GM18951 (cell line): ENCODE results near the gene APOL2.

Experiments
- POLR2A ChIP-seq: IDR thresholded peaks from 4 replicates; pipeline ENCODE4 v1.6.1; 2011; ENCODE audit warnings: mild to moderate bottlenecking; ENCODE audit not compliant: insufficient read length, insufficient read depth; ENCODE audit errors: extremely low read depth
- in situ Hi-C: fragments of 300-500 bp; cut with MboI; formaldehyde crosslinking; loops from one replicate; pipeline ENCODE4 v1.12.0; 2022; ENCODE audit warnings: low sequenced_read_pairs, mixed read lengths, inconsistent platforms; ENCODE audit not compliant: unreplicated experiment

APOL2 gene

DNA sequence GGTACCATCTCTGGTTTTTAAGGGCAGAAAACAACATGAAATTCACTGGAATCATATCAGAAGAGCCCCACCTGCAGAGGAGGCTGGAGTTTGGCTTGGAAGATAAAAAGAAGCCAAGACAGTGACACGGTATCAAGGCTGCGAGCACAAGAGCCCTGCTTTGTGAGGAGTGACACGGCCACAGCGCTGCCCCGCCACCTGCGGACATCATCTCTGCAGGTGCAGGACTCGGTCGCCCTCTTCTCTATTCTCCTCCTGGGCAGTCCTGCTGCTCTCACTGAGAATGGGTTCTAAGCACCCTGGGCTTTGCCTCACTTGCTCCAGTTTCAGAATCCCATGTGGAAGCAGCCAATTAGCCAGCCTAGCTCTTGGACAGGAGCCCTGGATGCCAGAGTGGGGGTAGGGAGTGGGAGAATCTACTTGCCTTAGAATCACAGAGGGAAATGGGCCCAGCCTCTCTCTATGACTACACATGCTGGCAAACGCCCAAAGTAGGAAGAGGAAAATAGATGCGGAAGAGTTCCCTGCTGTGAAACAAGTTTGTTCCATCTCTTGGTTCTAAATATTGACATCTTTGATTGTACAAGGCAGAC lies 54.8 kb downstream of the APOL2 start:
- in situ Hi-C loops: no loop called here
- no peak for TF ChIP-seq POLR2A

DNA sequence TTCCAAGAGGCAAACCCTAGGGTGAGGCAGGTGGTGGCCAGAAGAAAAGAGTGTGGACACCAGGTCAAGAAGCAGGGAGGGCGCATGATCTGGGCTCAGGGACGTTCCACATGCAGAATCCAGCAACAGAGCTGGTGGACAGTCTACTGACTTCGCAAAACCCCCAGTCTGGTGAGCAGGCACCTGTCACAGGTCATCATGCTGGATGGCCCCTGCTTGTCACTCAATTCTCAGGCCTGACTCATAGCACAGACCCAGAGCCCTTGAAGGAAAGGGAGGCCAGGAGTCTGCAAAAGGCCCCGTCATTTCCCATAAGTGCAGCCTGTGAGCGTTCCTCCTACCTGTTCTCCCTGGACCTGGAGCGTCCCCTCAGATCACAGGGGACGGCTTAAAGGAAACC lies 55.9 kb downstream of the APOL2 start:
- no peak for TF ChIP-seq POLR2A
- in situ Hi-C loops: no loop called here

- in situ Hi-C loops: no loop called here
- no peak for TF ChIP-seq POLR2A
Measured at GRCh38 chr22:36182857-36183256, 56.5 kb downstream of the APOL2 start.

- TF ChIP-seq POLR2A: no peak
- in situ Hi-C loops: no loop called here
Measured at GRCh38 chr22:36182056-36182455, 57.3 kb downstream of the APOL2 start.

- in situ Hi-C loops: no loop called here
- no peak for TF ChIP-seq POLR2A
Measured at GRCh38 chr22:36180928-36181327, 58.4 kb downstream of the APOL2 start.

- in situ Hi-C loops: no loop called here
- TF ChIP-seq POLR2A: no peak
Measured at GRCh38 chr22:36180038-36180880, 59.1 kb downstream of the APOL2 start.

GRCh38 chr22:36177160-36177559 lies 62.2 kb downstream of the APOL2 start:
- TF ChIP-seq POLR2A: no peak
- in situ Hi-C loops: loop anchor here (5.0 kb wide), 1 partner anchor 35 kb away; no protein-coding TSS in a partner anchor
